ENCODE results near the gene ING4.
A peak's percentile ranks its signal among the peaks of the same experiment; 100 is the strongest.

ING4 gene

DNA sequence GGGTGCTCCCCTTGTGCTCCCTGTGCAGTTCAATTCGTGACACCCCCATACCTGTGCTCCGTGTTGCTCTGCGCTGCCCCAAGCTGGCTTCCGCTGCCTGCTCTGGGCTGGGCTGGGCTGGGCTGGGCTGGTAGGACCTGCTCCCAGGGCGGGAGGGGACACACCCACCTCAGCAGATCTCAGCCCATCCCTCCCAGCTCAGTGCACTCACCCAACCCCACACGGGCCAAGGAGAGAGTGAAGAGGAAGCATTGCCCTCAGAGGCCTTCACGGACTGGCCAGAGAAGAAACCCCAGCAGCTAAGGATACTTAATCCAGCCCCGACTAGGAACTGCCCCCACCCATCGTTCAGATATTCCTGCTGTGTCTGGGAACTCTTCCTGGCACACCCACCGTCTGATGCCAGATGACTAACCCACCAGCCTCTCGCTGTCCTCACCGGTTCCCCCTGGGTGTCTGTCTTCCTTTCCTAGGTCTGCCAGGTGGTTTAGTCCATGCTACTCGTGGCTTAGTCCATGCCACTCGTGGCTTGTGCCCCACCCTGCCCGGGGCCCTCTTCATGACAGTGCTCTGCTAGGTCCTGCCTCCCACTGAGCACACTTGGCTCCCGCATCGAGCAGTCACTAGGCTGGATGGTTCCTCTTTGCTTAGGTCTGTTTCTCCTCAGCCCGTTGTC is 26.9 kb downstream of the ING4 start, which contains the start of gene LPAR5:
TSS of gene LPAR5 (minus strand) at position 104 of the 676 bp plus-strand sequence. CDS start 14,711 bp downstream, outside the sequence.
- no peak for DNase-seq (ENCODE audit: low spot score)

DNA sequence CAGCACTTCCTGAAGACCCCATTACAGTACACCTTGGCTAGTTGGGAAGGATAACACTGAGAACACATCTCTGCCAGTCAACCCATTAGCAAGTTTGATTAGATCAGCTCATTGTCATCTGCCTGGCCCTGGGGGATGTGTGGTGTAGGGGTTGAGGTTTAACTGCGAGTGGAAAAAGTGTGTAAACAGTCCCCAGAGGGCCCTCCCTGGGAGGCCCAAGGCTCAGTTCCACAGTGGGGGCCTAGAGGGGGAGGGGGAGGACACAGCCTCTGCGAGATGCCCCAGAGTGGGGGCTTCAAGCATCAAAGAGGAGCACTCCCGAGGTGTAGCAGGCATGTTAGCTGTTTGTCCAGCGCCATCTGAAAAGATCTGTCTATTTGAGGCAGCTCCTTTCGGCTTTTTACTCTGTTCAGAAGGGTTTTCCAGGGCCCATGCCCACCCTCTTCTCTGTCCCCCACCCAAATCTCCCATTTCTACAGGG is 27.5 kb downstream of the ING4 start:
- no peak for DNase-seq (ENCODE audit: low spot score)

DNA sequence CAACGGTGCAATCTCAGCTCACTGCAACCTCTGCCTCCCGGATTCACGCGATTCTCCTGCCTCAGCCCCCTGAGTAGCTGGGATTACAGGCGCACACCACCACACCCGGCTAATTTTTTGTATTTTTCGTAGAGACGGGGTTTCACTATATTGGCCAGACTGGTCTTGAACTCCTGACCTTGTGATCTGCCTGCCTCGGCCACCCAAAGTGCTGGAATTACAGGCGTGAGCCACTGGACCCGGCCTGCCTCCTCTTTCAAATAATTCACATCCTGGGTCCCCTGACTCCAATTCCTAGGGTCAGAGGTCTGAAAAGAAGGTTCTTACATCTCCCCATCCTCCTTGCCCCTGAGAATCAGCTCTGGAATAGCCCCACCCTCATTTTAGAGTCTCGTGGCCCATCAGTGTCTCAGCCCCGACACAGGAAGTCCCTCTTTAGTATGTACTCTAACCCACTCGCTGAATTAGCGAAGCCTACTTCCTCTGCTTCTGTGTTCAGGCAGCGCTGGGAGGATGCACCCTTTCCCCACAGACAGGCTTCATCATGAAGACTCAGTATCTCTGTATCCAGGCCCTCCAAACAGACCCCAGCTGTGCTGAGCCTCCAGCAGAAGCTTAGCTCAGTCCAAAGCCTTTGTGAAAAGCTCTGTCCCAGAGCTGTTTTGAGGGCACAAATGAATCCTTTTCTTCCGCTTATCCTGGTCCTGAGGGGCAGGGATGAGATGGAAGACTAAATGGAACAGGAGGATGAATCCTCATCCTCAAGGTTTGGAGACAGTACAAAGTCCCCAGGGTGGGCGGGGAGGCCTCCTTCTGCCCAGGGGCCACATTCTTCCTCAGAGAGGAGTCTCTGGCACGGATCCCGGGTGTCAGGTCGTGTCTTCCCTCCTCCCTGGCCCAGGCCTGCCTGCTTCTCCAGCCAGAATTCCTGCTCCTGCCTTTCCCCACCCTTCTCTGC is 30.6 kb downstream of the ING4 start:
- DNase-seq (ENCODE audit: low spot score) = no peak

DNA sequence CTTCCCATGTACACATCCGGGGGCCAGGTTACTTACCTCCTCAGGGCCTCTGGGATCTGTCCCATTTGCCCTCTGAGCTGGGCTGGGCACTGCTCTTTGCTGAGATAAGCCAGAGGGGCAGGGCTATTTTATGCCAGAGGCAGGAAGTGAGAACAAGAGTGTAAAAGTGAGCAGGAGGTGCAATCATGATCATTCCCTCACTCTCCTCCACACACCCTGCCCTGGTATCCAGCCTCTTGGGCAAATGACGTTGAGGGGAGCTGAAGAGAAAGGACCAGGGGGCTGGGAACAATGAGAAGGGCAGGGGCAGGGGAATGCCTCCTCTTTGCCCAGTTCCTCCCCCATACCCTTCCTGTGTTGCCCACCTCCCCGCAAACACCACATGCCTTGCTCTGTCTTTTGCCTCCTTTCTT is 31.4 kb downstream of the ING4 start:
- no peak for DNase-seq (ENCODE audit: low spot score)

DNA sequence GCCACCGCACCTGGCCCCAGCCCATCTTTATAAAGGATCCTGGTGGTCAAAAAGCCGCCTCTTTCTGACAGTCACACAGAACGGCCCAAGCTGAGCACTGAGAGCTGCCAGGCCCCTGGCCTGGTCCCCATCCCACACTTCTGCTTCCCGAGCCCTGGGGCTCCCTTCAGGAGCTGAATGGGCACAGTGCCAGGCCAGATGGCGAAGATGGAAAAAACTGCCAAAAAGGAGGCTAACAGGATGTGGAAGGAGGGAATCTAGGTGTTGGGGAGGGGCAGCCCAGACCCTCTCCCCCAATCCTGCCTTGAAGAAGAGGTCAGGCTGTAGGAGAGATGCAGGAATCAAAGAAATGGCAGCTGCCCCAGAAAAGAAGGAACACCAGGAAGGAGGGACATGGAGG is 32.2 kb downstream of the ING4 start:
- no peak for DNase-seq (ENCODE audit: low spot score)

DNA sequence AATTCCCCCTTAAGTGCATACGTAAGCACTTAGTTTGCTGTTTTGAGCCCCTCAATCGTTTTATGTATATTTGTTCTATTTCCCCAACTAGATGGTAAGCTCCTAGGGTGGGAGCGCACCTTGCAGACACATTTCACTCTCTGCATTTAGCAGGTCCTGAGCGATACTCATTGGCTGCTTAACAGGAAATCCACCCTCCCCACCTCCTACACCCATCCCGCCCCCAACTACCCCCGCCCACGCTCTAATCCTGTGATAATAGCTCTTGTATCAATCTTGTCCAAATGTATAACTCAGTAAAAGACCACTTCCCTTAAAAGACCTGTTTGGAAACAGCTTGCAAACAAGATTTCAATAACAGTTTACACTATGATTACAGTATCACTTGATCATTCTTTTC is 35.3 kb downstream of the ING4 start:
- no peak for DNase-seq (ENCODE audit: low spot score)

DNA sequence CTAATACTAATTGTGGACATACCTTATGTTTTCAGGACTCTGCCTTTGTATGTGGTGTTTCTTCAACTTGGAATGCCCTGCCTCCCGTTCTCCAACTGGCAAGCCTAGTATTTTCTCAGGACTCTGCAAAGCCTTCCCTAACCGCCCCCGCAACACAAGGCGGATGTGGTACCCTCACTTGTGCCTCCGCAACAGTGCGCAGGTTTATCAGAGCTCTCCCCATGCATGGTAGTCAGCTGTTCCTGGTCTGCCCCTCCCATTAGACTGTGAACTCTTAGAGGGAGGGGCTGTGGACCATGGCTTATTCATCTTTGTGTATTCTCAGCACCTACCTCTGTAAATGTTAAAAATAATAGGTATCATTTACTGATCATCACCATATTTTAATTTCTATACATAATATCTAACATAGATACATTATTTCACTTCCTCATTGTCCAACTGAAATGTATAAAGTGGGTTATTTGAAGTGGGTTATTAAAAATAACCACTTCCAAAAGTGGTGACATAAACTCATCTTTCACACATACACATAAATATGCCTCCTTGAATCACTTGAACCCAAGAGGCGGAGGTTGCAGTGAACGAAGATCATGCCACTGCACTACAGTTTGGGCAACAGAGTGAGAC is 36.1 kb downstream of the ING4 start:
- DNase-seq (ENCODE audit: low spot score) = no peak

DNA sequence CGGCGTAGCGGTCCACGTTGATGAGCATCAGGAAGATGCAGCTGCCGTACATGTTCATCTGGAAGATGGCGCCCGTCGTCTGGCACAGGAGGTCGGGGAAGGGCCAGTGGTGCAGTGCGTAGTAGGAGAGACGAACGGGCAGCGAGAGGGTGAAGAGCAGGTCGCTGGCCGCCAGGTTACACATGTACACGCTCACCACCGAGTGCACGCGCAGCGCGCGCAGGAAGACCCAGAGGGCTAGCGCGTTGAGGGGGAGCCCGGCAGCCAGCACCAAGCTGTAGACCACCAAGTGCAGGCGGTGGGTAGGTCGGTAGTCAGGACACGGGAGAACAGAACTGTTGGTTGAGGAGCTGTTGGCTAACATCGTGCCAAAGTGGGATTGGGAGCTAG is 42.0 kb downstream of the ING4 start:
- no peak for DNase-seq (ENCODE audit: low spot score)

DNA sequence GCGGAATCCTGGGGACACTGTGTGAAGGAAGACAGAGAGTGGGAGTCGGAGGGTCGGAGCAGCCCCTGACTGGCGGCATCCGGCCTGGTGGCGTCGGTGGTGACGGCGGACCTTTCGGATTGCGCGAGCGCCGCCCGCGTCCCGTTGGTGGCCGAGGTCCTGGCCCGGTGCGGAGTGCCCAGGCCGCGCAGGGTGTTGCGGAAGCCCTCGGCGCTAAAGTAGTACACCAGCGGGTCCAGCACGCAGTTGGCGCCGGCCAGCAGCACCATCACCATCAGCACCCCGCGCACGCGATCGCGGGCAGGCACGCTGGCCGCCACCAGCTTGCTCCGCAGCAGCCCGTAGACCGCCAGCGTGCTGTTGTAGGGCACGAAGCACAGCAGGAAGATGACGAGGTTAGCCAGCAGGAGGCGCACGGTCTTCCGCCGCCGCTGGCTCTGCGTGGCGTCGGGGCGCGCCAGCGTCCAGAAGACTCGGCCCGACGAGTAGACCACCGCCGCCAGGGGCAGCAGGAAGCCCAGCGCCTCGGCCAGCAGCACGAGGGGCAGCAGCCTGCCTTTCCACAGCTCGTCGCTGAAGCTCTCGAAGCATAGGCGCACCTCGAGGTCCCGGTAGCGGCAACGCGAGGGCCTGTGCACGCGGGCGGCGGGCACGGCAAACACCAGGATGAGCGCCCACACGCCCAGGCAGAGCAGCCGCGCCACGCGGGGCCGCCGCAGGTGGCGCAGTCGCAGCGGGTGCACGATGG is 42.6 kb downstream of the ING4 start:
- DNase-seq (ENCODE audit: low spot score) = peak; percentile 95

DNA sequence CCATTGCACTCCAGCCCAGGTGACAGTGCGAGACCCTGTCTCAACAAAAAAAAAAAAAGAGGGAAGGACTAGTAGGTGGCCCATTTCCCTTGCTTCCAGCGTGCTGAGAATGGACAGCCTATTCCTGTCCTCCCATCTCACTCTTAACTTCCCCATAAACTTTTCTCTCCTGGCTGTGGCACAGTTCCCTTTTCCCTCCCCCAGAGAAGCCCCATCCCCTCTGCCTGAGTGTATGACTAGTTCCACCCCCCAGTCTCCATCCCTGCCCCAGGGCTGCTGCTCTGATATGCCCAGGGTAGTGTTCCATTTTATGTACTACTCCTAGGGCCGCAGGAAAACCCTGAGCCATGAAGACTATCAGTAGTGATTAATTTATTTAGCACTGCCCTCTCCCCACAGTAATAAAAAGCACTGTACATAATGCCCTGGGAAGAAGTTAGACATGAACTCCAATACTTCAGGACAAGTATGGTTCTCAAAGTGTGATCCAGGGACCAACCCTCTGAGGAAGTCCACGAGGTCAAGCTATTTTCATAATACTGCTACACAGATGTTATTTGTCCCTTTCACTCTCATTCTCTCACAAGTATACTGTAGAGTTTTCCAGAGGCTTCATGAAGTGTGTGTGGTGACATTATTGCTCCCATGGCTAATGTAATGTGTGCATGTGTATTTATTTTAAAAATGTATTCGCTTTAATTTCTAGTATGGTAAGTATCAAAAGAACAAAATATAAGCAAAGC is 44.3 kb downstream of the ING4 start:
- no peak for DNase-seq (ENCODE audit: low spot score)

DNA sequence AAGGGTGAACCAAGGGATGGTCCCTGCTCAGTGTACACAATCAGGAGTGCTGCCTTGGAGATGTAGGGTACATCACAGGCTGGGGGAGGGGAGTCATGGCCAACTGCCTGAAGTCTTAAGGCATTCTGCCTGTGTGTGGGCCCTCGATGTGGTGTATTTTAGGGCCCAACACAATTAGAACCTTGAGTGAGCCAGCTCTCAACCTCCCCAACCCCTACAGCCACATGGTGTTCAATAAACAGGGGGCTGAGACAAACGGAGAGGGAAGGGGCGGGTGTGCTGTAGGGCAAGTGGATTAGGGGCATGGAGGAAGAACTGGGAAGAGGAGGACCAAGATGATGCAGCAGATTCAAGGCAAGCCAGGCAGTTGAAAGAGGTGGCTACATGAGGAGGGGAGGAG is 47.1 kb downstream of the ING4 start:
- peak; percentile 53 for DNase-seq (ENCODE audit: low spot score)

DNA sequence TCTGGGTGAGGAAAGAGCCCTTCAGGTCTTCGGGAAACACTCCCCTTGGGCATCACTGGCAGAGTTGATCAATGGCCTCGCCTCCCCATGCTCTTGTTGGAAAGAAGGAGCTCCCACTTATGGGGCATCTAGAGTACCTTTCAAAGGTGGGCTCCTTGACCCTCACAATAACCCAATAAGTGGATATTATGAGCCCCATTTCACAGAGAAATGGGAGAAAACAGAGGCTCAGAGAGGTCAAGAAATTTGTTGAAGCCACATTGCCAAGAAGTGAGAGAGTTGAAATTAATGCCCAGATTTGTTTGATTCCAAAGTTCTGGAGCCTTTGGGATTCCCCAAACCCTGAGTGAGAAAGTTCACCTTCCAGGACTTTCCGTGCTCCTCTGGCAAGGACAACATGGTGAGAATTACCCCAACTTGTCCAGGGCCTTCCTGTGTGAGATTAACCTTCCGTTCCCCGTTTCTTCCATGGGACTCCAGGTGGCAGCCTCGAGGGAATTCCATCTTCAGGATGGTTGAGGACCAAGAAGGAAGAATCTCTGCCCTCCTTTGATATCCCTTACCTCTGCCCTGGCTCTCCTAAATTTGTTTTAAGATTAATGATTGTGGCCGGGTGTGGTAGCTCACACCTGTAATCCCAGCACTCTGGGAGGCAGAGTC is 48.3 kb downstream of the ING4 start:
- DNase-seq (ENCODE audit: low spot score) = peak; percentile 52

DNA sequence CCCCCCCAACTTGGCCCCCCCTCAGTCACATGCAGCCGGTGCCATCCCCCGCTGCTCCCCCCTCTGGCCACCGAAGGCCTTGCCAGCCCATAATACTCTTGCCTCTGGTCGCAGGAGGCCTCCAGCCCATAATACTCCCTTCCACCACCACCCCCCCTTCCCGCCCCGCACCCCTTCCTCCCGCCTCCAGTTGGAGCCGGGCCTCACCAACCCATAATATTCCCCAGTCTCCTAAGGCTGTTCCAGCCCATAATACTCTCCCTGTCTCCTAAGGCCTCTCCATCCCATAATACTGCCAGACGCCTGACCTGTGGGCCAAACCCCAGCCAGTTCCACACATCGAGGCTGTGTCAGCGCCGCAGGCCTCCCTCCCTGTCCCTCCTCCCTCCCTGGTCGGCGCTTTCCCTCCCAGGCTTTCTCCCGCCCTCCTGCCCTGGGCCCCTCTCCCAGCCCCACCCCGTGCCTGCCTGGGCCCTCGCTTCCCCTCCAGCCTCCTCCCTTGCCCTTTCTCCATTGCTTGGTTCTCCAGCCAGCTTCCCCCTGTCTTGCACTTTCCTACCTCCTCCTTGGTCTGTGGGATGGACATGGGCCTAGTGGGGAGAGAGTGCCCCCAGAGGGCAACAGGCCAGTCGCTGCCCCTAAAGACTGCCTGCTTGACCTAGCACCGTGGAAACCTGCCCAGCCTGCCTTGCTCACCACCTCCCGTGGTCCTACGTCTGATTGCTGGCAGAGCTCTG is 49.0 kb downstream of the ING4 start:
- peak; percentile 98 for DNase-seq (ENCODE audit: low spot score)

DNA sequence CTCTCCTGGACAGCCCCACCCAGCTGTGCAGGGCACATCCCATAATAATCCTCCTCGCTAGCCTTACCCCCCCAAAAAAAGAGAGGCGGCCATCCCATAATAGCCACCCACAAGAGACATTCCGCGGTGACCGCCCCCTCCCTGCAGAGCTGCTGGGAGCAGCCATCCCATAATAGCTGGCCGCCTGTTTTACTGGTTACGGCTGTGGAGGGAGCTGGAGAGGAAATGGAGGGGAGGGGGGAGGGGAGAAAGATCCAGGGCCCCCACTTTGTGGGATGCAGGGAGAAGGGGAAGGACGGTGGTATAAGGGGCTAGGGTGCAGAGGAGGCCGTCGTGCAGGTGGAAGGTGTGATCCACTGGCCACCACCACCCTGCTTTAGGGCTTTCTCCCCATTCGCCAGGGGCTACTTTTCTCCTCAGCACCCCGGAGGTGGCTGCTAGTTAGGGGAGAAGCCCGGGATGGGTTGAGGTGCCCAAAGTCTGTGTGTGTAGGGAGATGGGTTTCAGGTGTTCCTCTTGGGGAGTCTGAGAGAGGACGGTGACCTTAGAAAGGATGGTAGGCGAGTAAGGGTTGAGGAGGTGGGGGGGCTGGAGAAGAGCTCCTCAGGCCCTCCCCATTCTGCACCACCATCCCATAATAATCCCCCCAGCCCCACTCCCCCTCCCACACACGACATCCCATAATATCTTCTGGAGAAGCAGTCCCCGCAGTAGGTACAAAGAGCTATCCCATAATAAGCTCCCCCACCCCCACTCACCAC is 49.7 kb downstream of the ING4 start:
- peak; percentile 81 for DNase-seq (ENCODE audit: low spot score)

DNA sequence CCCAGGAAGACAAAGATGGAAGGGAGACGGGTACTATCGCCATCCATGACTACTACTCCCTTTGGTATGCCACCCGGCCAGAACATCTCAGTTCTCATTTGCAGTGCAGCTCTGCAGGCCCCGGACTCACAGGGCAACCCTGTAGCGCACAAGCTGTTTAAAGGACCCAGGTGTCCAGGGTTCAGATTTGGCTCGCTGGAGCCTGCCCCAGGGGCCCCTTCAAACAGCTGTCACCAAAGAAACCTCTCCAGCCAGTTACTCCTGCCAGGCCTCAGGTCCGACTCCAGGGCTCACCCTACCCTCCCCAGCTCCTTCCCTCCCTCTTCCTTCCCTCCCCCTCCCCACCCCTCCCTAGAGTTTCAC is 50.3 kb downstream of the ING4 start:
- DNase-seq (ENCODE audit: low spot score) = no peak

DNA sequence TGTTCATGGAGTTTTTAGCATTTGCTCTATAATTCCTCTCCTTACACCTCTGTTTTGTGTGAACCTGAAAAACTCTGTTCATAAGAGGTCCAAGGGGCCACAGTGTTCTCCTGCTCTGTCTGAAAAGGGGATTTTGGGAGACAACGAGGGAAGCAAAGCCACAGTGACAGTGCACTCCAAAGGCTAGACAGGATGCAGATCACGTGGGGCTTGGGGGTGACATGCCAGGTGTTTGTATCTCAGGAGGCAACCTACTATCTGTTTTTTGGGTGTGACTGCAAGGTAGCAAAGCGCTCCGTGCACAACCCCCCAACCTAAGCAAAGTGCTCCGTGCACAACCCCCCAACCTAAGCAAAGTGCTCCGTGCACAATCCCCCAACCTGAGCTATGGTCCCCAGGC is 50.7 kb downstream of the ING4 start:
- DNase-seq (ENCODE audit: low spot score) = peak; percentile 51

DNA sequence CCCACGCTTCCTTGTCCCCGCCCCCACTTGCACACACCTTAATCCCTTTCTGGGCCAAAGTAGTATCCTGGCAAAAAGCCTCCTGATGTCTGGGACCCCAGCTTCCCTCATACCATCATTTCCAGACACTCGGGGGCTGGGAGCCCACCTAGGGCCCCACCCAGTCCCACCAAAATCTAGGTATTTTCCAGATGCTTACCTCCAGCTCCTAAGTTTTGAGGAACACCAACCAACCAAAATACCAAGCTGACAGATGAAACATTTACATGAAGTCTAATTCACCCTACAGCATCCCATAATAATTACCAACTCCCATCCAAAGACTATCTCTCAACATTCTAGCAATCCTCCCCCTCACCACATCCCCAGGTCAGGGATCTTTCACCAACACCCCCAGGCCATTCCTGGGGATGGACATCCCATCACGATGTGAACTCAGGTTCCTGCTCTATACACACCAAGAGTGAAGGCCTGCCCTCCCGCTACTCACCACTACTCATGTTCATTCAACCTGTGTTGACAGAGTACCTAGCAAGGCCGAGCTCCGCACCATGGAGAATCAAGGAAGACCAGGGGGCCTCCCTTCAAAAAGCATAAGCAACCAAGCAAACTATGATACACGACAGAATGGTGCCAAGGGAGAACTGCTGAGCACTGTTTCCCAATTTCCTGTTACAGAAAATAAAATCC is 54.2 kb downstream of the ING4 start:
- no peak for DNase-seq (ENCODE audit: low spot score)

DNA sequence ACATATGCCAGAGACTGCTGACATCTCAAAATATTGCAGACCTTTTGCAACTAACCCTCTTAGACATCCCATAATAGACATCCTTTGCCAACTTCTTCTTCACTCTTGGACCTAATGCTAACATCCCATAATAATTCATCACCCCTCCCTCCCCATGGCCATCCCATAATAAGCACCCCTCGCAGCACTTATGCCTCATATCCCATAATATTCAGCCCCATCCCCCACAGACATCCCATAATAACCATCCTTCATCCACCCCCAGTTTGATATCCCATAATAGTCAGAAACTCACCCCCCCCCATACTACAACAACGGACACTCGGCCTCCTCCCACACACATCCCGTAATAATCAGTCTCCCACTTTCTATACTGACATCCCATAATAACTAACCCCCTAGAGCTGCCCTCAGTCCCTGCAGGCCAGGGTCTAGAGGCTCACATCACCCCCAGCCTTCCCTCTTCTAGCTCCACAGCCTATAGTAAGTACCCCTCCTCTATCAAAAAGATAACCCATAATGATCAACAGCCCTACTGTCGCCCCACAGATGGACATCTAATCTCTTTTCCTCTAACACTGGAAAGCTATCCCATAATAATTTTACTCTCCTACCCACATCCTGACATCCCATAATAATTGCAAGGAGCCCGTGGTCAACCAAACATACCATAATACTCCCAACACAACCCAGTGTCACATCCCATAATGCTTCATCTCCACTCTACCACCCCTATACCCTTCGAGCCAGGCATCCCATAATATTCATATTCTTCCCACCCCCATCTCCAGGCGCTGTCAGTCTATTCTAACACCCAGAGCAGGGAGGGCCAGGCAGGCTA is 54.9 kb downstream of the ING4 start:
- peak; percentile 61 for DNase-seq (ENCODE audit: low spot score)

All from ecto neural progenitor cell (in vitro differentiated cells).